Stimulated activated CD8-positive, alpha-beta memory T cell treated with anti-CD3 and anti-CD28 coated beads, Interleukin-4, amount 100 ng/mL, for 48 hours (primary cell): Measurements from ENCODE around the gene GPX5.
A peak's percentile ranks its signal among the peaks of the same experiment; 100 is the strongest.
"Not testable (repeated sequence)": the region's sequence is repeated elsewhere in the genome, so short reads cannot be mapped to it uniquely, and the experiment has no call there.

Experiments used
- DNase-seq: peaks from one replicate; pipeline ENCODE4 v3.0.0-alpha.2; 2020

Gene GPX5

DNA sequence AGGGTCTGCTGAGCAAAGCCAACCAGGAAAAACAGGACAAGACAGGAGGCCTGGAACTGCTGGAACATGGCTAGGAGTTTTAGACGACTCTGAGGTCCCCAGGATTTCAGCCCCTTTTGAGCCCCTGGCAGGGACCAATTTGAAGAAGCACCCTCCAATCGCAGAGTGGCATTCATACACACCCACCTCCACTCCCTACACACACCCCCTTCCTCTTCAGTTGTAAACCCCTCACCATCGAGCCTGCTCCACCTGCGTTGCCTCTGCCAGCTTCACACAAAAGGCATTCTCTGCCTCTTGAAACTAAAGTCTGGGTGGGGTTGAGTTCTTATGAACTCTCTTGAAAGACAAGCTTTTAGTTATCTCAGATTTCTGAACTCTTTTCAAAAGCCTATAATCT, 10.0 kb upstream of the GPX5 start, which contains the start of gene GPX6:
Gene GPX6 (minus strand): TSS at position 118 of the 400 bp plus-strand sequence. CDS start 50 bp downstream, at position 68.
- DNase-seq: no peak

DNA sequence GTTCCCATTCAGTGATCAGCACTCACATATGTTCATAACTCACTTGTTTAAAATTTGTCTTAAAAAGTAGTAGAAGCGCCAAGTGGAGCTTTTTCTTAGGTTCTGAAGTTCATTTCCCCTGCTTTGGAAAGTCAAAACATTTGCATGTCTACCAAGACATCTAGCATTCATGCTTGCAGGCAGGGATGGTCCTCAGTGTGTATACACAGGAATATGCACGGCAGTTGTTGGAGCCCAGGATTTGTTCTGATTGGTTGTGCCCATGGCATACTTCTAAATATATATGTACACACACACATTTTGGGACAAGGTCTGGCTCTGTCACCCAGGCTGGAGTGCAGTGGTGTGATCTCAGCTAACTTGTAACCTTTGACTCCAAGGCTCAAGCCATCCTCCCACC, 7.7 kb upstream of the GPX5 start:
- DNase-seq: no peak

DNA sequence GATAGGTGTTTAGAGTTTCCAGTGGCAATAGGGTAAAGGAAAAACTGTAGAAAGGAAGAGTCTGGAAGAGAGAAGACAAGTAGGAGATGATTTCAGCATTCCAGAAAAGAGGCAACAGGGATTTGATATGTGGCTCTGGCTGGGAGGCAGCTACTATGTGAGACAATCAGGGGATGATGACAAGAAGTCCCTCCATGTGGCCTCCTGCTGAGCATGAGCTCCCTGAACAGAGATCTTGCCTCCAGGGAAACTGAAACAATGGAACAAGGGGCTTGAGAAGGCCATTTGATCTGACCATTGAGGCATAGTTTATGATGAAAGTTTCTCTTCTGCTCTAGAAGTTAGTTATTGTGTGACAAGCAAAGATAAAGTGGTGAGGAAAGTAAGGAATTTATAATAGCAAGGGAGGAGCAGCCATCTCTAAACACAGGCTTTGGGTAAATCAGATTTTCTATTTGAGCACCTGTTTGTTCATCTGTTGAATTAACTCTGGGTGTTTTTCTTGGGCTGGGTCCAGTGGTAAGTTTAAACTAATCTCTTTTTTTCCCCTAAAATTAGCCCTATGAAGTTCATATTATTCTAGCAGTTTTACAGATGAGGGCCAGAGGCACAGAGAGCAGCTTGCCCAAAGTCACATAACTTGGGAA, 3.0 kb upstream of the GPX5 start:
- no peak for DNase-seq

DNA sequence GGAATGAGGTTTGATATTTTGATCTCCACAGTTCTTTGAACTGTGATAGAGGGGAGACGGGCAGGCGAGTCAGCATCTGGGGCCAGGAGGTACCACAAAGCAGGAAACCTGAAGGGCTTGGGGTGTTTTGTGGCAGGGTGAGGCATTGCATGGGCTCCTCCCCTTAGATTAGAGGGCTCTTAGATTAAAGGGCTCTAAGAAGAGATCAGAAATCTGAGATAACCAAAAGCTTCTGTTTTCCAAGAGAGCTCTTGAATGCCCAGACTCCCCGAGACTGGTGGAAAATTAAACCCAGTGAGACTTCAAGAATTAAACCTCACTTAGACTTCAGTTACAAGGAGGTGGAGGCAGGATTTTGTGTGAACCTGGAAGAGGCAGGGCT, 2.4 kb upstream of the GPX5 start:
- peak; percentile 47 for DNase-seq

DNA sequence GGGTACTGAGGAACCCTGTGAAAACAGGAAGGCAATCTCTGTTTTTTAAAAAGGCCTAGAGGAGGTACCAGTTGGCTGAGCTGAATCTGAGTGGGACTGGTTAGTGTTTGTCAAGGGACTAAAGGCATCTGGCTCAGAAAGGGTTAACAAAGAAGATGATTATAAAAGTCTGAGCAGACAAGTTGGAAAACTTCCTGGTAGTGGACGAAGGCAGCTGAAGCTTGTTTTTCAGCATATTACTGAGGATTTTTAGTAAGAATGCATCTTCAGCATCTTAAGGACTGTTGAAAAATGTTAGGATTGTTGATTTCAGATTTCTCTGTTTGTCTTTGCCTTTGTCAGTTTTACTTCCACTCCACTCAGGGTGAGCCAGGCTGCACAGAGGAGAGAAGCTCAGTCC, 5.1 kb downstream of the GPX5 start:
- no peak for DNase-seq

DNA sequence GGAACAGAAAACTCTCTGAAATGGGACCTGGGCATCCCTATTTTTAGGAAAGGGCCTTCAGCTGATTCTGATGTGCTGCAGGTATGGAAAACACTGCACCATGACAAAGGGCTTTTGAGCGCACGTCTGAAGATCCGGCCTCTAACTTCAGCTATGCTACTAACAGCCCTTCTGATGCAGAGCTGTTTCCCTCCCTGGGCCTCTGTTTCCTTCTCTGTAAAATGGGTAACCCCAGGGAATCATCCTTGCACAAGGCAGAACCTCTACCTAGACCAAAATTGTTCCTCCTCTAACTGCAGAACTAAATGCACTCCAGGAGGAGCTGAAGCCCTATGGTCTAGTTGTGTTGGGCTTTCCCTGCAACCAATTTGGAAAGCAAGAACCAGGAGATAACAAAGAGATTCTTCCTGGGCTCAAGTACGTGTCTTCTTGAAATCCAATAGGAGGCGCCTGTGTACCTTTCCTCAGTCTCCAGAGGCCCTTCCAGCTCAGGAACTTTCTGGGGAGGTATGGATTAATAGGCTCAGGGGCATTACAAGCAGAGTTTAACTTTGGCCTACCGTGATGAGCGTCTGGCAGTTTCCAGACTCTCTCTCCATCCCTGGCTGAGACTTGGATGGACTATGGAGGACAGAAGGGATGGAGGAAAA, 5.9 kb downstream of the GPX5 start:
- DNase-seq: no peak

DNA sequence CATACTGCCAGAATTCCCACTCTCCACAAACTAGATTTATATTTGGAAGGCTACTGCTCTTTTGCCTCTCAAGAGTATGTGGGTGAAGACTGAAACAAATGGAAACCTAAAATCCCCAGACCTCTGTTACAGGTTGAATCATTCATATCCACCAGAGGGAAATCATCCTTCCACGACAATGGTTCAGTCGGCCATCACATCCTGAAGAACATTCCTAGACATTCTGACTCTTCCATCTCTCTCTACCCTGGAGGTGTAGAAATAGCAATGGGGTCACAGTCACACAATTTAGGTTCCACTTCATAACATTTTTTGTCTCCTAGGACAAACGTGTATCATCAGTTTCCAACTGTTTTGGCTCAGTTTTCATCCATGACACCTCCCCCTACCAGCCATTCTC, 8.6 kb downstream of the GPX5 start:
- DNase-seq: no peak

DNA sequence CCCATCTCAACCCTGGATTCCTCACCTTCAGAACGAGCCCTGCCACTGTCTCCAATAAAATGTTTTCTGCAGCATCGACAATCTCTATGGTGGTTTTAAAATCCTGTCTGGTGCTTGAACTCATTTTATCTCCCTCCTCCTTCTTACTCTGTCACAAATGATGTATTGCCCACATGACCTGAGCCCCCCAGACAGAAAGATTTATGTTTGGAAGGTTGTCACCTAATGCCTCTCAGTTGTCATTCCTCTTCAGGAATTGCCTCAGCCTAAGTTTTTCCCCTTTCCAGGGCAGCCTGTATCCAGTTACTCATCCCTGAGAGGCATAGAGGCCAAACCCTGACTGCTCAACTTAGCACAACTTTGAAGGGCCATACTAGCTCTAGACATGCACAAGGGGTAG, 9.2 kb downstream of the GPX5 start:
- no peak for DNase-seq

DNA sequence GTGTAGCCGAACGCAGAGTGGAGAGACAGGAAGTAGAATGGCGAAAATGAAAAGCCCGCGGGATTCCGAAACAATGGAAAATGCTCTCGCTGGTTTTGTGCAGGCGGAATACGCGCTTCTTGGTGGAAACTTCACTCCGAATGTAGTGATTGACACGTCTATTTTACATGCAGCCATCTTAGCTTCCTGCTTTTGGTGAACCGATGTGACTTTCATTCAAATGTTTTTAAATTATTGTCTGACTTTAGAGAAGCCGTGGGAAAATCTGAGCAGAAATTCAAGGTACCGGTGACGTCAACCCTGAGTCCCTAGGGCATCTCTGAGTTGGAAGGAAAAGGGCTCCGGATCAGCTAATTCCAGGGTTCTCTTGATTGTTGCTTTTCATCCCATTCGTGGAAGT, 11.4 kb downstream of the GPX5 start:
- no peak for DNase-seq

DNA sequence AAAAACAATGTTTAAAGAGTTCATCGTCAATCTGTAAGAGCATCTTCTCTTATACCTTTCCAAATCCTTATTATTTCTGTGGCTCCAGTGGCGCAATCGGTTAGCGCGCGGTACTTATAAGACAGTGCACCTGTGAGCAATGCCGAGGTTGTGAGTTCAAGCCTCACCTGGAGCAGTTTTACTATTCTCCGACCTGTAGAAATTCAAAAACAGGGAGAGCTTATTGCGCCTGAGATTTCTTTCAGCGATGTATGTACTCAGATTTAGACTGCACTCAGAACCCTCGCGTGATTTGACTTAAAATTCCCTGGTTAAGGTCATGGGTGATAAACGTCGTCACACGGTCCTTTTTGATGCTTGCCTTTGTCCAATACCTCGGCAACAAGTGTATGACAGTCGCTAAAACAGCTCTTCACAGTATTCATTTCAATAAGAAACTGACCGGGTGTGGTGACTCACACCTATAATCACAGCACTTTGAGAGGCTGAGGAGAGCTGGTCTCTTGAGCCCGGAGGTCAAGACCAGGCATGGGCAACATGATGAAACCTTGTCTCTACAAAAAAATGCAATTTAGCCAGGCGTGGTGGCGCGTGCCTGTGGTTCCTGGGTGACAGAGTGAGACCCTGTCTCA, 11.9 kb downstream of the GPX5 start:
- DNase-seq: peak; percentile 44

DNA sequence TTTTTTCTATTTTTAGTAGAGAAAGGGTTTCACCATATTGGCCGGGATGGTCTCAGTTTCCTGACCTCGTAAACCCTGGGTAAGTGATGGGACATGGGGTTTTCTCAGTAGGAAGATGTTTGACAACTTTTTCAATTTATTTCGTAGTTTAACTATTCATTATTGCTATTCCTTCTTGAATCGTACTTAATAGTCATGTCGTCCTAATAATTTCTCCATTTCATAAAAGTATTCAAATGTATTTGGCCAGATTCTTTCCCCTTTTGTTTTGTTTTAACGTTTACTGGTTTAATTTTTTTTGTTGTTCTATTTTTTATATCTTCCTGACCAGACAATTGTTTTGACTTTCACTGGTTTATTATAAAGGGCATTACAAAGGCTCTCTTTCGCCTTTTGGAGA, 16.3 kb downstream of the GPX5 start:
- DNase-seq: no peak

DNA sequence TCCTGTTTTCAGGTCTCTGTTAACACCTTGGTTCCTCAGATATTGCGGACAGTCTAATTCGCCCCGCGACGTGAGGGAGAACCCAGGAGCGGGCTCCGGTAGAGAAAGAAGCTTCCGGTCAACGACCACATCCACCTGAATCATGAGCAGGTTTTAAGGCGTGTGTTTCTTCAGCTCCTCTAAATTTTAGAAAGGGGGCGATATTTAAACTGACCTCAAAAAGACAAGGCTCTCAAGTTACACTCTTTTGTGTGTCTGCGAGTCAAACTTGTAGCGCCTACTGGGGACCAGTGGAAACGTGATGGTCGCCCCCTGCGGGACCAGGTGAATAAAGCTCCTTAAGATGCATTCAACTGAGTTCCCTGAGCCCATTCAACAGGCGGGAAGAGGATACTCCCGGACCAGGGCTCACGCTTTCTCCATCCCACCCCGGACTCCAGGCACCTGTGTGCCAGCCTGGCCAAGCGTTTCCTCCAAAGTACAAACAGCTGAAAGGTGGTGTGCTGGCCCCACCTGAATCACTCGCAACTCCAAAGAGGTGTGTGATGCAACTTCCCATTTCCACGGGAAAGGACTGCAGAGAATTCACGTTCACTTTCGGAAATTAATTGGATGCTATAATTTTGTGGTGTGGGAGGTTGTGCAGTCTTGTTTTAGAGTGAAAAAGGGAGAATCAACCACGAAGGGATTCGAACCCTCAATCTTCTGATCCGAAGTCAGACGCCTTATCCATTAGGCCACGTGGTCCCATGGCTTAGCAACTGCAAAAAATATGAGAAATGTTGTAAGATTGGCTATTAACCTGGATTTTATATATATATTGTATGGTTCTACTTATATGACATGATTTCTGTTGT, 17.0 kb downstream of the GPX5 start:
- peak; percentile 68 for DNase-seq

DNA sequence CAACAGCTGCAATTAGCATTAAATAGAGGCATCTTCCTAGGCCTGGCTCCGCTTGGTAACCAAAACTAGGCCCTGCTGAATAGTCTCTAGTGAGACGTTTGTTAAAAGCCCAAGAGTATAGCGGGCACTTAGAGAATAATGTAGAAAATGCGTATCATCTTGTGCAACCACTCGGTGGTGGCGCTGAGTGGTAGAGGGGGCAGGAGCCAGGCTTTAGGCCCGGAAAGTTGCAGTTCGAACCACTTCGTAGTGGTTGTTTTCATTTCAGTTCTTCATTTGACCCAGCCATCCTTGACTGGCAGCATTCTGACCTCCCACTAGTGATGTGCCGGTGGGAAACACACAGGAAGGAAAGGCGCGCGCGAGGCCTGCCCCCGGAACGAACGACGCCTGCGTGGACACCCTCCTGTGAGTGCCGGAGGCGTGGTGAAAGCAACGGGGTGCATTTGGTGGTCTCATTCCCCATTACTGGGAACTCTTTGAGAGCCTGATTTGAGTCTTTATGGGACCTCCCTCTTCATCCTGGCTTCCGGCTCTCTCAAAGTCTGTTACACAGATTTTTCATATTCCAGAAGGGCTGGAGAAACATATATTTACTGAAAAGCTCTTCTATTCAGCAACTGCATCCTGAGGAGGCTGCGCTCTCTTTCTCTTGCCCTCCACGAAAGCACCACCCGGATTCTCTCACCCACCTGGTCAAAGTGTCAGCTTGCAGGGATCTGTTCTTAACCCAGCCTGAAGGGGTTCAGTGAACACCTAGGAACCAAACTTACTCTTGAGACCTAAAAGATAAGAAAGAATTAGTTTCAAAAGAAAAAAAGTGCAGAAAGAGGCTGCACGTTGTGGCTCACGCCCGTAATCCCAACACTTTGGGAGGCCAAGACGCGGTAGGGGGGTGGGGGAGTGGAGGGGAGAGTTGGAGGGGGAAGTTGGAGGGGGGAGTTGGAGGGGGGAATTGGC, 18.2 kb downstream of the GPX5 start:
- DNase-seq: peak; percentile 50

DNA sequence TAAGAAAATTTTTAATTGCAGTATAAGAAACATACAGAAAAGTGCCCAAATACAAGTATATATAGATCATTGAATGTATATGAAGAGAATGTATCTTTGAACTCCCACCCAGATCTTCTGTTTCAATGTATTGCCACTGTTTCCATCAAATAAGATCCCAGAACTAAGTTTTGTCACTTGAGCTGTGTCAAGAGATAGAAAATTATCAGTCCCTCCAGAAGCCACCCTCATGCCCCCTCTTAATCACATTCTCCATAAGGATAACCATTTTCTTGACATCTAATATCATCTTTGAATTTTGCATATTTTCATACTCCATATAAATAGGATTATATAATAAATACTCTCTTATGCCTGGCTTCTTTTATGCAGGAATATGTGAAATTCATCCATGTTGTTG, 20.3 kb downstream of the GPX5 start:
- DNase-seq: no peak

DNA sequence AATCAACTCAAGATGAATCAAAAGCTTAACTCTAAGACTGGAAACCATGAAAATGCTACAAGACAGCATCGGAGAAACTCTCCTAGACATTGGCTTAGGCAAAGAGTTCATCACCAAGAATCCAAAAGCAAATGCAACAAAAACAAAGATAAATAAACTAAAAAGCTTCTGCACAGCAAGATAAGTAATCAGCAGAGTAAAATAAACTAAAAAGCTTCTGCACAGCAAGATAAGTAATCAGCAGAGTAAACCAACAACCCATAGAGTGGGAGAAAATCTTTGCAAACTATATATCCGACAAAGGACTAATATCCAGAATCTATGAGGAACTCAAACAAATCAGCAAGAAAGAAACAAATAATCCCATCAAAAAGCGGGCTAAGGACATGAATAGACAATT, 21.3 kb downstream of the GPX5 start:
- DNase-seq: not testable (repeated sequence)

DNA sequence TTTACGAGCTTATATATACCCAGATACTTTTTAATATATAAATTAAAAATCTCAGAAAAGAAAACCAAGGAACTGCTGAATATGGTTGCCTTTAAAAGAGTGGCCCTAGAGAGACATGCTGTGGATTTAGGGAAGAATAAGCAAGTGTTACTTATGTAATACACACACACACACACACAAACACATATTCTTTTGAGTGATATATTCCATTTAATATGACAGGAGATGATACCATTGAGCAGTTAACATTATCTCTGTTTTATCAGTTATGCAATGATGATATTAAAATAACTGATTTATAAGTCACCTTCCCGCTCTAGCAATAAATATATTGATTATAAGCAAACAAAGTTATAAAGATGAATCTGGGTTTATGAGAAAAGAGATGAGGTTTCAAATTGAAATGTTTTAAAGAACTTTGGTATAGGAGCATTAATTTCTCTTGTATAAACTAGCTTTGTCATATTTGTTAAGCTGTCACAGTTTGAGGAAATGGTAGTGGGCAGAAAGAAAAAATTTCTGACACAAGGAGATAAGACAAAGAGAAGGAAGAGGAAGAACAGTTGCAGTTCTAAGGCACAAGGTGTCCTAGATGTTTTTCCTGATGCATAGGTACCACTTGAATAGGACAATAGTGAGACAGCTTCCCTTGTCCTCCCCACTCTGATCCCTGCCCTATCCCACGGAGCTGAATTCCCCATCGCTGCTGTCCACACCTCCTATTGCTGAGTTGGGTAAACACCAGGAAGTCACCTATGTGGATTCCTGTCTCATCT, 26.4 kb downstream of the GPX5 start:
- DNase-seq: no peak

DNA sequence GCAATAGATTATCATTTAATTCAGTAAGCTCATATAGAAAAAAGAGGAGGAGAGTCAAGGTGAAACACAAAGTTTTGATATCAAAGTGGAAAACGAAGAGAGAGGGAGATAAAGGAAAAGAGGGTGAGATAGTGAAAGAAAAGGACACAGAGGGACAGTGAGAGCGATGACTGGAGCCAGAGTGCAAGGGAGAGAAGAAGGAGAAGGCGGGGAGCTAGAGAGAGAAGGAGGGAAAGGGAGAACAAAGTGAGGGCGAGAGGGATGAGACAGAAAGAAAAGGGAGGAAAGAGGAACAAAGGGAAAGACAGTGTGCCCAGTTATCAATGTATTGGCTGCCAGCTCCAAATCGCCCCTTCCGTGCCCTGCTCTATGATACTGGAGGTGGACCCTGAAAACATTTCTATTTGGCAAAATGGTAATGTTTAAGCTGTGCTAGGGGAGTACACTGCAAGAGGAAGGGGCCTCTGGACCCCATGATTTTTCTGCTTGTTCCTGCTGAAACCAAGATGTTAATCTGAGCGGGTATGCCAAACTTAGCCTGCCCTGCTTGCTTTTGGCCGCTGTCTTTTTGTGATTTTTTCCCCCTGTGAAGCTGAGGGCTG, 27.8 kb downstream of the GPX5 start:
- DNase-seq: no peak

DNA sequence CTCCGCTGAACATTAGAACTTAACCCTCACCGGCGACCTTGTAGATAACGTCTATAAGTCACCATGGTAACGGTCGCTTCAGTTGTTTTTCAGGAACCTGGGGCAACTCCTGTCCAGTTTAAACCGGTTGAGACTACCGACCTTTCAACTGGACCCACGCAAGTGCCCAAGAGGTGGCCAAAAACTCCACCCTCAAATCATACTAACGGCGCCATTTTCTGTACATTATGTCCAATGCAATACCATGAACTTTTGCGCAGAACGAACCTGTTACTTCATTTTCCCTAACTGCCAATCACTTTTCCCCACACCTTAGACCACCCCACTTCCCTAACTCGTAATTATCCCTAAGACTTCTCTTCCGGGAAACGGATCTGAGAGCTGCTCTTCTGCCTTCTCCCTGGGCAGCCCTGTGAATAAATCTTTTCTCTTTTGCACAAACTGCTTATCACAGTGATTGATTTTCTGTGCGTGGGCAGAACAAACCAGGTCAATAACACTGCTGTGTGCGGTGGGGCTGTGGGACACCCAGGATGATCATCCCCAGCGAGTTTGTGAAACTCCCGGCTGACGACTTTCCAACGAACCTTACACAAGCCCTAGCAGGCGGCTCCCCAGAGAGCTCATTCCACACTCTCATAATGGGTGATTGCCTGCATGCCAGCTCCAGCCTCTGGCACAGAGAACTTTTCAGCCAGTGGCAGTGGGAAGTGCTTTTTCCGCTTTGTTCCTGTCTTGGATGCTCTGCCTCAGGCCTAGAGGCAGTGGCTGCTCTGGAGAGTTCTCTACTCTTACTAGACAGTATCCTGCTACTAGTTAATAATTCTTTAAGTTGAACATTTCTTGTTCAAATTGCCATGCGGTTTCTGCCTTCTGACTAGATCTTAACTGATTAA, 28.6 kb downstream of the GPX5 start:
- DNase-seq: no peak

DNA sequence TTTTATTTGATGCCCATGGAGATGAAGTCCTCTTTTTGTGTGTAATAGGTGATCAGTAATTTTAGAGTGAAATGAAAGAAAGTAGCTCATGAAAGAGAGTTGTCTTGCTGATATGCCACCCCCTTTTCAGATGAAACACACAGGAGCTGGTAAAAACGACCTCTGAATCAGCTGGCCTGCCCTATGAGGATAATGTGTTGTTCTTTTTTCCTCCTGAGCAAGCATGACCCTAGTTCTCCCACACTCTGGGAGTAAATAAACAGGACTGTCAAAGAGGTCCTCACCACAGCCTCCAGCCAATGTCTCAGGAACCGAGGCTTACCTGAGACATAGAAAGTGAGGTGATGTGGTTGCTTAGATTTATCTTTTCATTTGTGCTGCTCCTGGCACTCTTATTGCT, 29.5 kb downstream of the GPX5 start:
- DNase-seq: no peak

DNA sequence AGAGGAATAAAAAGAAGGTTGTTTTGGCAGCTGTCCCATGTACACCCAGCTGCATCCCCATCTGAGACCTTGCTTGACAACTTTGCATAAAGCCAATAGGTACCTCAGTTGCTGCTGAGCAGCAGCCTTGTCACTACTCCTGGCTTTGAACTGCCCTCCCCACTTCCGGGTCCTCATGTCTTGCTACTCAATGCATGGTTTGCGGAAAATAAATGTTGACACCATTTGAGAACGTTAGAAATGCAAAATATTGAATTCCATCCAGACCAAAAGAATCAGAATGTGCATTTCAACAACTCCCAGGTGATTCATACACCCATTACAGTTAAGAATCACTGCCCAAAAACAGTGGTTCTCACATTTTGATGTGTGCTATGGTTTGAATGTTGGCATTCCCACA, 32.9 kb downstream of the GPX5 start:
- DNase-seq: no peak
